GM10266 (cell line): Measurements from ENCODE around the gene UCK2.

Experiments
- DNase-seq: peaks from one replicate; pipeline ENCODE4 v3.0.0; 2012; ENCODE audit errors: extremely low spot score
- TF ChIP-seq, protein P1 (sequence below): IDR thresholded peaks from 2 replicates; pipeline ENCODE4 v1.5.1; 2012; ENCODE audit warnings: mild to moderate bottlenecking, low read depth; ENCODE audit not compliant: control insufficient read depth, insufficient read depth; ENCODE audit errors: missing control alignments

The UCK2 gene

DNA sequence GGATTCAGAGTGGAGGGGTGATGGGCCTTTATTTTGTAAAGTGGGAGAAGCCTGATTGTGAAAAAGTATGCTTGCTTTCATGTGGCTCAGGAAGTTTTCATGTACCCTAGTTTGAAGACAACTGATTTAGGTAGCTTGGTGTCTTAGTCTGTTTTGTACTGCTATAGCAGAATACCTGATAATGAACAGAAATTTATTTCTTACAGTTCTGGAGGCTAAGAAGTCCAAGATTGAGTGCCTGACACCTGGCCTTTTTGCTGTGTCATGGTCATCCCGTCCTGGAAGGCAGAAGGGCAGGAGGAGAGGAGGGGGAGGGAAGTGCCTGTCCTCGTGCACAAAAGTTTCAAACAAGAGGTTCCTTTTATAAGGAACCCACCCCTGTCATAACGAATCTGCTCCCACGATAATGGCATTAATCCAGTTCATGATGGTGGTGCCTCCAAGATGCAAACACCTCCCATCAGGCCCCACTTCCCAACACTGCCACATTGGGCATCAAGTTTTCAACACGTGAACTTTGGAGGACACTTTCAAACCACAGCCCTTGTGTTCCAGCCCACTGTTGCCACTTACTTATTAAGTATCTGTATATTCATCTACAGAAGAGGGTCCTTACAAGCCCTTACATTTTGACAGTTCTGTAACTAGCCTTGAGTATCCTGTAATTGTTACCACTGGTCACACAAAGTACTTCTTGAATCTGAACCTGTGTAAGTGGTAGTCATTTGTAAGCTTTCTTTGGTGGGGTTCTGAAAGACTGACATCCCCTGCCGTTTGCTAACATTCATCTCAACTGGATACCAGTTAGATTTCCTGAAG is 9.5 kb downstream of the UCK2 start:
- DNase-seq, result no peak
- TF ChIP-seq, protein P1, sequence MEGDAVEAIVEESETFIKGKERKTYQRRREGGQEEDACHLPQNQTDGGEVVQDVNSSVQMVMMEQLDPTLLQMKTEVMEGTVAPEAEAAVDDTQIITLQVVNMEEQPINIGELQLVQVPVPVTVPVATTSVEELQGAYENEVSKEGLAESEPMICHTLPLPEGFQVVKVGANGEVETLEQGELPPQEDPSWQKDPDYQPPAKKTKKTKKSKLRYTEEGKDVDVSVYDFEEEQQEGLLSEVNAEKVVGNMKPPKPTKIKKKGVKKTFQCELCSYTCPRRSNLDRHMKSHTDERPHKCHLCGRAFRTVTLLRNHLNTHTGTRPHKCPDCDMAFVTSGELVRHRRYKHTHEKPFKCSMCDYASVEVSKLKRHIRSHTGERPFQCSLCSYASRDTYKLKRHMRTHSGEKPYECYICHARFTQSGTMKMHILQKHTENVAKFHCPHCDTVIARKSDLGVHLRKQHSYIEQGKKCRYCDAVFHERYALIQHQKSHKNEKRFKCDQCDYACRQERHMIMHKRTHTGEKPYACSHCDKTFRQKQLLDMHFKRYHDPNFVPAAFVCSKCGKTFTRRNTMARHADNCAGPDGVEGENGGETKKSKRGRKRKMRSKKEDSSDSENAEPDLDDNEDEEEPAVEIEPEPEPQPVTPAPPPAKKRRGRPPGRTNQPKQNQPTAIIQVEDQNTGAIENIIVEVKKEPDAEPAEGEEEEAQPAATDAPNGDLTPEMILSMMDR, result no peak

GRCh38 chr1:165837838-165838364 is 10.5 kb downstream of the UCK2 start:
- TF ChIP-seq, protein P1, result no peak
- no peak for DNase-seq

GRCh38 chr1:165840423-165840822 is 13.0 kb downstream of the UCK2 start:
- TF ChIP-seq, protein P1, result no peak
- DNase-seq, result no peak

- DNase-seq, result no peak
- TF ChIP-seq, protein P1, result no peak
These were observed 14.2 kb downstream of the UCK2 start for GRCh38 chr1:165841582-165842017.

- TF ChIP-seq, protein P1, result no peak
- DNase-seq, result no peak
These were observed 14.7 kb downstream of the UCK2 start for GRCh38 chr1:165842023-165842670.

DNA sequence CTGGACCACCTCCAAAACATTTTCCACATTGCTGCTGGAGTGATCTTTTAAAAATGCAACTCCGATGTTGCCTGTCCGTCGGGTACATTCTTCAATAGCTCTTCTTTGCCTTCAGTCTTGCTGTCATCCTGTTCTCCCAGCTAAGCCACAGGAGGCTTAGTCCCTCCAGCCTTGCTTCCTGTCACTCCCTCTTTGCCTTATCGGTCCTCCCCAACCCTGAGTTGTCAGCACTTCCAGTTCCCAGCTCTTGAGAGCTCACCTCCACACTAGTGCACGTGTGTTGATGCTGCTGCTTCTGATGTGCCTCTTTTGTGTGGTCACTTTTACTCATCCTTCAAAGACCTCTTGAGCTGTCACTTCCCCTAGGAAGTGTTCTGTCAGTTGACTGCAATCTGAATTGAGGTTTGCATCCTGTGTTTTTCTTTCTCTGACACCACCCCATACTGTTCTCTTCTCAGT is 15.3 kb downstream of the UCK2 start:
- TF ChIP-seq, protein P1, result no peak
- DNase-seq, result no peak

GRCh38 chr1:165843304-165843703 is 15.9 kb downstream of the UCK2 start:
- DNase-seq, result no peak
- TF ChIP-seq, protein P1, result no peak
